KMS-11 (cell line): ENCODE data around the gene CPNE2.
A peak's percentile ranks its signal among the peaks of the same experiment; 100 is the strongest.

ENCODE experiments used
- H2AFZ ChIP-seq: fragments of 200-600 bp; sonication (generic); 2 replicates; pipeline ENCODE4 v1.6.1; 2016; ENCODE audit warnings: antibody characterized with exemption, mixed run types, low read depth
- H3K27ac ChIP-seq: fragments of 200-600 bp; sonication (generic); 2 replicates; pipeline ENCODE4 v1.6.1; 2016; ENCODE audit warnings: mild to moderate bottlenecking, mixed run types
- H3K27me3 ChIP-seq: fragments of 200-600 bp; sonication (generic); 2 replicates; pipeline ENCODE4 v1.6.1; 2017; ENCODE audit warnings: mild to moderate bottlenecking, low read depth, mixed run types, moderate library complexity; ENCODE audit not compliant: insufficient read depth
- H3K36me3 ChIP-seq: fragments of 200-600 bp; sonication (generic); 2 replicates; pipeline ENCODE4 v1.6.1; 2017; ENCODE audit warnings: mild to moderate bottlenecking, mixed run types; ENCODE audit not compliant: insufficient read depth
- H3K4me1 ChIP-seq: fragments of 200-600 bp; sonication (generic); 2 replicates; pipeline ENCODE4 v1.6.1; 2016; ENCODE audit warnings: mild to moderate bottlenecking, low read depth, mixed run types; ENCODE audit not compliant: poor library complexity, severe bottlenecking
- H3K4me2 ChIP-seq: fragments of 200-600 bp; sonication (generic); 2 replicates; pipeline ENCODE4 v1.7.0; 2016; ENCODE audit warnings: mild to moderate bottlenecking, mixed run types
- H3K4me3 ChIP-seq: fragments of 200-600 bp; sonication (generic); IDR thresholded peaks from 2 replicates; pipeline ENCODE4 v1.6.1; 2017; ENCODE audit warnings: low read depth, low read length, mixed read lengths; ENCODE audit not compliant: insufficient read depth
- H3K79me2 ChIP-seq: fragments of 200-600 bp; sonication (generic); 2 replicates; pipeline ENCODE4 v1.6.1; 2016; ENCODE audit warnings: low read depth, mixed run types; ENCODE audit not compliant: insufficient read depth
- H3K9ac ChIP-seq: fragments of 200-600 bp; sonication (generic); 2 replicates; pipeline ENCODE4 v1.6.1; 2016; ENCODE audit warnings: mild to moderate bottlenecking, mixed run types
- H4K20me1 ChIP-seq: fragments of 200-600 bp; sonication (generic); 2 replicates; pipeline ENCODE4 v1.6.1; 2016; ENCODE audit warnings: mild to moderate bottlenecking, mixed run types; ENCODE audit not compliant: insufficient read depth
- TF ChIP-seq, protein P1 (sequence below): fragments of 200-600 bp; sonication (generic); conservative IDR thresholded peaks from 2 replicates; pipeline ENCODE4 v1.6.1; 2017; ENCODE audit warnings: low read depth, mild to moderate bottlenecking, antibody characterized with exemption, low read length, moderate library complexity, mixed read lengths

The CPNE2 gene

DNA sequence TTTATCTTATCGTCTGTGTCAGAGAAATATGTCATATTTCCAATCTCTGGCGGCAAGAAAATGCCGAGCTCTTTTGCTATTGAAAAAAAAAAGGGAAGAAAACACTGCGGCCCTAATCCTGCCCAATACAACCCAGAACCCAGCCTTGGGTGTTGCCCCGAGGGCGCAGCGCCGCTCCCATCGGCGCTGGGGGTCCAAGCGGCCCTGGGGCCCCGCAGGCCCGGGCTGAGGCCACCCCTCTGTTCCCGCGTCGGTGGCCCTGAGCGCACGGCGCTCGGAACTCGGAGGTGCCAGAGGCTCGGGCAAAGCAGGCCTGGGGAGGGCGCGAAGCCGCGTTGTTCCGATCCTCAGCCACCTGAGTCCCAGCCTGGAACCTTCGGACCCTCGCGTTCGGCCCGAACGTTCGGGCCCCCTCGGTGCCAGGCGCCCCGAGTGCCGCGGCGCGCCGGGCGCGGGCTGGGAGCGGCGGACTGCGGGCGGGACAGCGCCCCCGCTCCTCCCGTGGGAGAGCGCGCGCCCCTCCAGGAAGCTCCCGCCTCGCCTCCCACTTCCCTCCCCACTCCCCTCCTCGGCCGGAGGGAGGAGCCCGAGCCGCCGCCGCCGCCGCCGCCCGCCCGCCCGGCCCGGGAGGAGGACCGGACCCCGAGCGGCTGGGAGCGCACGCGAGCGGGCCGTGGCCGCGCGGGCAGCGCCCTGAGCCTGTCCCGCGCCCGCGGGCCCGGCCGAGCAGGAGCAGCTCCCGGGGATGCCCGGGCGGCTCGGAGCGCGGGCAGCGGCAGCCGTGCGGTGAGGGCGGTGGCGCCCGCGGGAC lies at the start of gene CPNE2:
Gene CPNE2 (plus strand): TSS at position 609 of the 811 bp plus-strand sequence. CDS start 18,160 bp downstream, outside the sequence.
- H3K4me1 ChIP-seq = peaks cover 4% of the 10 kb centered on the region
- H3K4me3 ChIP-seq = no peak within 1 kb of the TSS
- no peaks in the 10 kb centered on the region for H3K36me3 ChIP-seq
- H3K9ac ChIP-seq = peak within 1 kb of the TSS; percentile 32; the same call in 1 of the 2 replicates
- H2AFZ ChIP-seq = peak within 1 kb of the TSS; percentile 85
- TF ChIP-seq, protein P1, sequence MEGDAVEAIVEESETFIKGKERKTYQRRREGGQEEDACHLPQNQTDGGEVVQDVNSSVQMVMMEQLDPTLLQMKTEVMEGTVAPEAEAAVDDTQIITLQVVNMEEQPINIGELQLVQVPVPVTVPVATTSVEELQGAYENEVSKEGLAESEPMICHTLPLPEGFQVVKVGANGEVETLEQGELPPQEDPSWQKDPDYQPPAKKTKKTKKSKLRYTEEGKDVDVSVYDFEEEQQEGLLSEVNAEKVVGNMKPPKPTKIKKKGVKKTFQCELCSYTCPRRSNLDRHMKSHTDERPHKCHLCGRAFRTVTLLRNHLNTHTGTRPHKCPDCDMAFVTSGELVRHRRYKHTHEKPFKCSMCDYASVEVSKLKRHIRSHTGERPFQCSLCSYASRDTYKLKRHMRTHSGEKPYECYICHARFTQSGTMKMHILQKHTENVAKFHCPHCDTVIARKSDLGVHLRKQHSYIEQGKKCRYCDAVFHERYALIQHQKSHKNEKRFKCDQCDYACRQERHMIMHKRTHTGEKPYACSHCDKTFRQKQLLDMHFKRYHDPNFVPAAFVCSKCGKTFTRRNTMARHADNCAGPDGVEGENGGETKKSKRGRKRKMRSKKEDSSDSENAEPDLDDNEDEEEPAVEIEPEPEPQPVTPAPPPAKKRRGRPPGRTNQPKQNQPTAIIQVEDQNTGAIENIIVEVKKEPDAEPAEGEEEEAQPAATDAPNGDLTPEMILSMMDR = no peak
- no peaks in the 10 kb centered on the region for H4K20me1 ChIP-seq
- H3K27me3 ChIP-seq = 0 out of 2 replicates have a peak, but pooled peaks cover 3% of the 10 kb centered on the region
- no peak within 1 kb of the TSS for H3K27ac ChIP-seq
- peak within 1 kb of the TSS; percentile 70 for H3K4me2 ChIP-seq
- no peaks in the 10 kb centered on the region for H3K79me2 ChIP-seq

DNA sequence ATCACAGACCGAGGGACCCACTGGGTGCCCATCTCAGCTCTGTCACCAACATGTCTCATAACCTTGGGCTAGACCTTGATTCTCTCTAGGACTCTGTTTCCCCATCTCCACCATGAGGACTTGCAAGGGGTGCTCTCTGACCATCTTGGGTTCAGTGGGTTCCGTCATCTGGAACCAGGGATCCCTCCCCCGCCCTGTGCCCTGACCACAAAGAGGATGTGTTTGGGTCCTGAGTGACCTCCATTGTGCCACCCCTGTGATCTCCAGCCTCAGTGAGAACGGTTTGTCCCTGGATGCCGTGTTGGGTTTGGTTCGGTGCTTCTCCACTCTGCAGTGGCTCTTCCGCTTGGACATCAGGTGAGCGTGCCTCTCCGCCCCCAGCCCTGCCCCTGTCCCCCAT lies 49.1 kb upstream of the CPNE2 start:
- Histone ChIP-seq H3K4me2 (peak overlapping the region; percentile 67), H3K9ac (peak overlapping the region; percentile 37; the same call in 1 of the 2 replicates), H3K79me2 (no peaks in the 10 kb centered on the region), H3K36me3 (no peaks in the 10 kb centered on the region), H3K27me3 (no peaks in the 10 kb centered on the region), H3K4me1 (peaks cover 70% of the 10 kb centered on the region), H2AFZ (no peak overlapping the region), H3K27ac (peak overlapping the region; percentile 88), H3K4me3 (no peak overlapping the region), H4K20me1 (no peaks in the 10 kb centered on the region)
- TF ChIP-seq, protein P1 = no peak

DNA sequence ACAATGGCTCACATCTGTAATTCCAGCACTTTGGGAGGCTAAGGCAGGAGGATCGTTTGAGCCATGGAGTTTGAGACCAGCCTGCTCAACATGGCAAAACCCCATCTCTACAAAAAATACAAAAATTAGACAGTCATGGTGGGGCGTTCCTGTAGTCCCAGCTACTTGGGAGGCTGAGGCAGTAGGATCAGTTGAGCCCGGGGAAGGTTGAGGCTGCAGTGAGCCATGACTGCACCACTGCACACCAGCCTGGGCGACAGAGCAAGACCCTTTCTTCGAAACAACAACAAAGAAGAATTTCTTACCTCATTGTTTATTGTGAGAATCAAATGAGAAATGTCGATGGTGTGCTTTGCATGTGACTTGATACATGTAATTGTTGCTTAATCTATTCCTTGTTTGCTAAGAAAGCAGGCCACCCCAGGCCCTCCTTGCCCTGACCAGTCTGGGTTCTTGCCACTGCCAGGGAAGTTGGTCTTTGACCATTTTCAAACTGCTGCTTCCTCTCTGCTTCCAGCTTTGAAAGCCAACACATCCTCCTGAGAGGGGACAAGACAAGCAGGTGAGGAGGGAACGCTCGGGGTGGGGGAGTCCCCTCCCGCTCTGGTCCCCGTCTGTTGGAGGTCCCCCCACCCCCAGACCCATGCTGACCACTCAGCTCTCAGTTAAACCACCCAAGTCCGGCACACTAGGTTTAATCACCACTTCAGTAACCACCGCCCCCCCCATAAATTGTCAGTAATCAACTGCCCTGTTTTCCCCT lies 47.3 kb upstream of the CPNE2 start:
- Histone ChIP-seq H3K4me1 (peaks cover 70% of the 10 kb centered on the region), H3K27me3 (no peaks in the 10 kb centered on the region), H3K36me3 (no peaks in the 10 kb centered on the region), H3K9ac (no peak overlapping the region), H3K79me2 (no peaks in the 10 kb centered on the region), H3K4me3 (no peak overlapping the region), H3K4me2 (no peak overlapping the region), H3K27ac (no peak overlapping the region), H2AFZ (no peak overlapping the region), H4K20me1 (no peaks in the 10 kb centered on the region)
- TF ChIP-seq, protein P1 = no peak

DNA sequence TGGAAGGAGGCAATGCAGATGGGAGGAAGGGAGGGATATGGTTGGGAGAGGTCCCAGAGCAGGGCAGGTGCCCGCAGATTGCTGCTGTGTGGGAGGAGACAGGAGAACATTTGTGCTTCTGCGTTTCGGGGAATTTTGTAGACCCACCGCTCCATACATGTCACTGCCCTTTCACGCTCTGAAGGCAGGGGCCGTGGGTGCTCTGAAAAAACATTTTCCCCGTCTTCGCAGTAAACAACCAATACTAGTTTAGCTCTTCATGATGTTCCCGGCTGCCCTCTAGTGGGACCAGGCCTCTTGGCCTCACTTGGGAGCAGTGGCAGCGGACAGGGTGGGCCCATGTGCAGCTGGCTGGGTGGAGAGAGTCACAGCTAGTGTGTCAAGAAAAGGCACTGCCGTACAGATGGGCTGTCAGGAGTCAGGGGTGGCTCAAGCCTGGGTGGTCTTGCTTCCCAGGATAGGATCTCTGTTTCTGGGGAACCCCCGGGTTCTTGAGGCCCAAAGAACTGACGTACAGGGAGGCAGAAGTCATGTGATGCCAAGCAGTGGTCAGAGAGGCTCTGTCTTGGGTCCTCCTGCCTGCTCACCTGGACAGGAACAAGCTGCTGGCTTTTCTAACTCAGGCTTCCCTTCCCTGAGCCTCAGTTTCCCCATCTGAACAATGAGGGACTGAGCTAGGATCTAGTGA lies 46.5 kb upstream of the CPNE2 start:
- Histone ChIP-seq H3K4me2 (no peak overlapping the region), H3K36me3 (no peaks in the 10 kb centered on the region), H4K20me1 (no peaks in the 10 kb centered on the region), H3K4me3 (no peak overlapping the region), H3K9ac (no peak overlapping the region), H3K79me2 (no peaks in the 10 kb centered on the region), H3K27me3 (no peaks in the 10 kb centered on the region), H3K27ac (no peak overlapping the region), H2AFZ (no peak overlapping the region), H3K4me1 (peaks cover 69% of the 10 kb centered on the region)
- TF ChIP-seq, protein P1 = no peak
